Parietal lobe (tissue), 1 donor: ENCODE results near the gene TMEM150B. TPM values are rescaled to one million over a fixed set of nuclear protein-coding genes. Genes with fewer than 3 reads are reported as not detected.

Experiments
- total RNA-seq: library from RNA; depleted of rRNA; stranded (reverse); fragments of >200 nt; gene quantifications from one replicate; pipeline ENCODE4 v1.2.3, GENCODE V29; 2014

Gene TMEM150B, protein sequence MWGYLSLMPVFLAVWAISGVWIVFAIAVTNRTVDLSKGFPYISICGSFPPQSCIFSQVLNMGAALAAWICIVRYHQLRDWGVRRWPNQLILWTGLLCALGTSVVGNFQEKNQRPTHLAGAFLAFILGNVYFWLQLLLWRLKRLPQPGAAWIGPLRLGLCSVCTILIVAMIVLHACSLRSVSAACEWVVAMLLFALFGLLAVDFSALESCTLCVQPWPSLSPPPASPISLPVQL
- total RNA-seq, result not detected

DNA sequence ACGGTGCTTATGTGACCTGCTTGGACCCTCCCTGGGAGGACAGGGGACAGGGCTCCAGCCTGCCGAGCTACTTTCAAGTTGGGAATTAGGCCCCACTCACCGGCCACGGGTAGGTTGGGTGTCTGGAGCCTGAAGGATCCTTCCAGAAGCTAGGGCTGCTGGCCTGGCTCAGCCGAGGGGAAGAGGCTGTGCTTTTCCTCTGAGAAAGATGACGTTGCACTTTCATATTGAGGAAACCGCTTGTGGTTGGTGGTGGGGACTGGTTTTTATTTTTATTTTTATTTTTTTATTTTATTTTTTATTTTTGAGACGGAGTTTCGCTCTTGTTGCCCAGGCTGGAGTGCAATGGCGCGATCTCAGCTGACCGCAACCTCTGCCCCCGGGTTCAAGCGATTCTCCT lies at the start of gene TMEM150B:
Gene TMEM150B, minus strand, starts transcription at position 170 of the 400 bp plus-strand sequence. CDS start 4,305 bp downstream, outside the sequence.

DNA sequence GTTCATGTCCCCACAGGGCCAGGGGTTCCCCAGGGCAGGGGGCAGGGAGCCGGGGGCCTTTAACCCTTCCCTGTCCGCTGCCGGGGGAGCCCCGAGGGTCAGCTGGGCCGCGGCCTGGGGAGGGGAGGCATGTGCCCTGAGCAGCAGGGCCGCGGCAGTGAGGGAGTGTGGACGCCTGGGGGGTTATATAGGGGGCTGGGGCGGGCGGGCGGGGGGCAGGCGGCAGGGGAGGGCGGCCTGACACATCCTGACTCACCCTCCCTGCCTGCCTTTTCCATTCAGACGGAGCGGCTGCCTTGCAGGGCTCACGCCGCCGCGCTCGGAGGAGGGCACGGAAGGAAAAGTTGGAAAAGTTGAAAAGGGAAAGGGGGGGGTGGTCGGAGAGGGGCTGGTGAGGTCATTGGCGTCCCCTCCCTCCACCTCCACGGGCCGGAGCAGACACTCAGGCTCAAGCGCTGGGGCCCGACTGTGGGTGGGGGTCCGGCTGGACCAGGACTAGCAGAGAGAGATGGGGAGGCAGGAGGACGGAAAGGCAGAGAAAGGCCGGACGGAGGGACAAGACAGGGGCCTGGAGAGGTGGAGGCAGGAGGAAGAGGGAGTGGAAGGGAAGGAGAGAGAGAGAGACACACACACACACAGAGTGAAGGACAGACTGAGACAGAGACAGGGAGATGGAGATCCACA lies 45.3 kb upstream of the TMEM150B start, which contains the start of gene IL11:
Gene IL11, minus strand, starts transcription at position 159 of the 684 bp plus-strand sequence. Its CDS starts 153 bp downstream, at position 6.

DNA sequence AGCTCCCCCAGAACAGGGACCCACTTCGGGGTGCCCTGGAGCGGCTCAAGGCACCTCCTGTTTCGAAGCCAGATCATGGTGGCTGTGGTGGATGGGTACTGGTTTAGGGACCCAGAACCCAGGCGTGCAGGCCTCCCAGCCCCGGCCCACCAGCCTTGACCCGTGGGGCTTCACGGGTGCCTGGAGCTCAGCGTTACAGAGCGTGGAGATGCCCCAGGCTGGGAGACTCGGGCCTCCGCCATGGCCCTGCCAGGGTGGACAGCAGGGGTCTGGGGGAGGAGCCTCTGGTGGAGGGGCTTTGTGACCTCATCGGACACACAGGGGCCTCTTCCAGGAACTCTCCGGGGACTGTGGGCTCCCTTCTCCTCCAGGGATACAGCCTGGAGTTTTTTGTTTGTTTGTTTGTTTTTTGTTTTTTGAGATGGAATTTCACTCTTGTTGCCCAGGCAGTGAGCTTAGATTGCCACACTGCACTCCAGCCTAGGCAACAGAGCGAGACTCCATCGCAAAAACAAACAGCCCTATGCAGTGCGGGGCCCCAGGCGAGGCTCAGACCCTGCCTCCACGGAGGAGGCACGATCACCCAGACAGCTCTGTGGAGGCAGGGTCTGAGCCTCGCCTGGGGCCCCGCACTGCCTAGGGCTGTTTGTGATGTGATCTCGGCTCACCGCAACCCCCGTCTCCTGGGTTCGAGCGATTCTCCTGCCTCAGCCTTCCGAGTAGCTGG lies 38.0 kb upstream of the TMEM150B start, which contains the start of gene GARIN5B:
Gene GARIN5B, minus strand, starts transcription at position 271 of the 727 bp plus-strand sequence. Its CDS starts 194 bp downstream, at position 77.

DNA sequence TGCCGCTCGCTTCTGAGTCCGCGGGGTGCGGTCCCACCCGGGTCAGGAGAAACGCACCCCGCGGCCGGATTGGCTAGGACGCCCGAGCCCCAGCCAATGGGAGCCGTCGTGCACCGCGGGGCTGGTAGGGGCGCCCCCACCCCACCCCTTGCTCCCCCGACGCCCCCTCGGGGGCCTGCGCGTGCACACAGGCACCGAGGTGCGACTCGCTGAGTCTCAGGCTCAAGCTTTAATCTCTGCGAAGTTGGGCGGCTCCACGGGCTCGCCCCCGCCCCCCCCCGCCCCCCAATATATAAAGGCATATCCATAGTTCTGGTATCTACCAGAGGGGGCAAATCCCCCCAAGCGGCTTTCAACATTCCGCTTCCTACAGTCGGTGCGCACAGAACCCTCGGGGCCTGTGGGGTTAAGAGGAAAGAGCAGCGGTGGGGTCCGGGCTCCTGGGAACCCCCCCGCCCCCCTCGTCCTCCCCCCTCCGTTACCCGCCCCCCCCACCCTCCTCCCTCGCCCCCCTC lies 29.6 kb upstream of the TMEM150B start, which contains the start of gene COX6B2:
Gene COX6B2, minus strand, starts transcription at position 22 of the 515 bp plus-strand sequence. CDS start 198 bp downstream, outside the sequence.

DNA sequence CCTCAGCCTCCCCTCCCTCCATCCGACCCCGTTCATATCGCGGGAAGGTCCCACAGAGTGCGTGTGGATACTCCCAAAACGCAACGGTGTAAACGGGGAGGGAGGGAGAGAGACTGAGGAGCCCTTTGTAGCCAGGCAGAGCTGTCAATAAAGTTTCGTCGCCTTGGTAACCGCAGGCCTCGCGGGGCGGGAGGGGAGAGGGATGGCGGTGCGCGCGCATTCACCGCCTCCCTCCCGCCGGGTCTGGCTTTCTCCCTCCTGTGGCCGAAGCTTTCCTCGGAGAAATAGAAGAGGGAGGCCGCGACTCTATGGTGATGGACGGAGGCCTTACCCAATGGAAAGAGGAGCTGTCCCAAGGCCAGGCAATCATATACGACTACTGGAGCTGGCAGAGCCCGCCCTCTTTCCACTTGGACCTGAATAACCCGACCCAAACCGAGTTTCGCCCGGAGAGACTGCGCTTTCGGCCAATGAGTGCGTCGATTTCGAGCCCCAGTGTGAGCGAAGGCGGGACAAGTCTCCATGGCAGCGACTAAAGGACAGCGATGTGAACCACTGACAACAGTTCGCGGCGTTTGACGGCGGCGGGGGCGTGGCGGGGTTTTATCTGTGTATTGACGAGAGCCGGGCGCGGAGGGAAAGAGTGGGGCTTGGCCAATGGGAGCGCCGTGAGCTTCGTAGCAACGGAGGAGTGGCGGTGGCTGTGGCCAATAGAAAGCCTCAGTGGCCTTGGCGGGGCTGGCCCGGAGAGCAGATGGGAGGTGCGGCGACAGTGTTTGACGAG lies 14.2 kb upstream of the TMEM150B start, which contains the start of gene KMT5C:
Gene KMT5C, plus strand, starts transcription at position 772 of the 784 bp plus-strand sequence. CDS start 2,061 bp downstream, outside the sequence.

DNA sequence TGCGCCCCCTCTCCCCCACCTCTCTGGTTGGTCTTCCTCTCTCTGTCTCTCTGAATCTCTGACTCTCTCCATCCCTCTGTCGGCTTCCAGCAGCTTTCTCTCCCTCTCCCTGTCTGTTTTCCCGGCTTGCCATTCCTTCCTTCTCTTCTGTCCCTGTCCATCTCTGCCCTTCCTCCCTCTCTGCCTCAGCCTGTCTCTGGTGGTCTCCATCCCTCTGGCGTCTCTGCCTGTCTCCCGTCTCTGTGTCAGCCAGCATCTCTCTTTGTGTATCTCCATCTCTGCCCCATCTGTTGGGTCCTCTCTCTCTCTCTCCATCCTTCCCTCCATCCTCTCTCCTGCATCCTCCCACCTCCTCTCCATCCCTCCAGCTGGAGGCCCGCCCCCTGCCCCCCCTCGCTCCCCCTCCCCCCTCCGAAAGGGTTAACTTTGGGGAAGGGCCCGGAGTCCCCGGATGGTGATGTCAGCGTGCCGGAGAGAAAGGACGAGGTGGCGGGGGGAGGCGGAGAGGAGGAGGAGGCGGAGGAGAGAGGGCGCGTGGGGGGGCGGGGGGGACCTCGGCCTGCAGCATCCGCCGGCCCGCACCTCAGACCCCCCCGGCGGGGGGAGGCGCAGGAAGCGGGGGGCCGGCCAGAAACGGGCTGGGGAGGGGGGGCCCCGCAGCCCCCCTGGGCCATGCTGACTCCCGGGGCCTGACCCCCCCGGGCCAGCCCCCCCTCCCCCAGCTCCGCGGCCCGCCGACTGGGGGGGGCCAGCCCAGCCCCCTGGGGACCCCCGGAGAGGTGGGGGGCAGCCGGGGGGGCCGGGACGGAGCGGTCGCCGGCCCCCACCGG lies 41.4 kb downstream of the TMEM150B start, which contains the start of gene BRSK1:
Gene BRSK1, plus strand, starts transcription at position 450 of the 830 bp plus-strand sequence. CDS start 446 bp downstream, outside the sequence.

DNA sequence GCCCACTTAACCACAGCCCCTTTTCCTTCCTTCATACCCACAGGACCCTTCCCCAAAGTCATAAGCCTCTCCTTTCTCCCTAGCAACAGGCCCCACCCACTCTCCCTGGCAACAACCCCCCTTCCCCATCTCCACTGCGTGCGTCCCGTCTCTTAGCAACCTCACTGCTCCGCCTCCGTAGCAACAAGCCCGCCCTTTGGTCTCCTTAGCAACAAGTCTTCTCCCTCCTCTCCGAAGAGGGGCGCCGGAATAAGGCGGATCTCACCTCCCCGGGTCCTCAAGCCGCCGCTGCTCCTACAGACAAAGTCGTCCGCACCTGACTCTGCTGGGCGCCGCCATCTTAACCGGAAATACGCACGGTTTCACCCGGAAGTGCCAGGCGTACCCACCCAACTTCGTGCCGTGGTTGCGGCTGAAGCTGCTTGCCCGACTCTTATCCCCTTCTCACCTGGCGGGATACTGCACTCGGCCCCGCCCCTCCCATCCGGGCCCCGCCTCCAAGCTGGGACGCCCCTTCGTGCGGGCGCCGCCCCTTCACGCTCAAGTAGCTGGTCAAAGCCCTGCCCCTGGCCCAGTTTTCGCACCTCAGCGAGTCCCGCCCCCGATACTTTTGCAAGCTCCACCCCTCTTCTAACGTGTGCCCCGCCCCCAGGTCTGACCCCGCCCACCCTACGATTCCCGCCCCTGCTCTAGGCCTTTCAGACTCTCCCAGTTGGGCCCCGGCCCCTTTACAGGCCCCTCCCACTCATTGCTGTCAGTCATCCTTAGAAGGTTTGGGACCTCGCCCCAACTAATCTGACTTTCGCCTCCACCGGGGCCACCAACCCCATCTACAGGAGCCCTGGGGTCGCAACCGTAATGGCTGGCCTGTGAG lies 45.1 kb downstream of the TMEM150B start, which contains the start of gene HSPBP1:
Gene HSPBP1, minus strand, starts transcription at position 341 of the 874 bp plus-strand sequence. CDS start 502 bp downstream, outside the sequence.

Other genes with a start within 250 kb of the TMEM150B start
- 3.1 TPM for gene EPS8L1, start 249.5 kb downstream of the TMEM150B start, total RNA-seq
- 32.6 TPM for gene PPP1R12C, start 207.7 kb downstream of the TMEM150B start, total RNA-seq
- 0.94 TPM for gene TNNT1, start 176.1 kb downstream of the TMEM150B start, total RNA-seq
- 0.94 TPM for gene TNNI3, start 167.6 kb downstream of the TMEM150B start, total RNA-seq
- gene DNAAF3, start 158.7 kb downstream of the TMEM150B start, total RNA-seq, result 0.94 TPM
- gene SYT5, start 145.1 kb downstream of the TMEM150B start, total RNA-seq, result 47.9 TPM
- not detected for gene PTPRH, start 115.8 kb downstream of the TMEM150B start, total RNA-seq
- 4.4 TPM for gene TMEM86B, start 96.6 kb downstream of the TMEM150B start, total RNA-seq
- gene PPP6R1, start 66.3 kb downstream of the TMEM150B start, total RNA-seq, result 25.0 TPM
- gene HSPBP1, start 45.2 kb downstream of the TMEM150B start, total RNA-seq, result 20.3 TPM
- gene BRSK1, start 41.3 kb downstream of the TMEM150B start, total RNA-seq, result 82.9 TPM
- 15.0 TPM for gene KMT5C, start 14.5 kb upstream of the TMEM150B start, total RNA-seq
- not detected for gene COX6B2, start 29.4 kb upstream of the TMEM150B start, total RNA-seq
- not detected for gene GARIN5B, start 37.9 kb upstream of the TMEM150B start, total RNA-seq
- not detected for gene IL11, start 45.1 kb upstream of the TMEM150B start, total RNA-seq
- gene TMEM190, start 51.5 kb upstream of the TMEM150B start, total RNA-seq, result not detected
- gene TMEM238, start 59.0 kb upstream of the TMEM150B start, total RNA-seq, result not detected
- gene RPL28, start 60.6 kb upstream of the TMEM150B start, total RNA-seq, result 157 TPM
- gene UBE2S, start 82.4 kb upstream of the TMEM150B start, total RNA-seq, result 22.8 TPM
- gene SHISA7, start 118.0 kb upstream of the TMEM150B start, total RNA-seq, result 8.5 TPM
- 13.1 TPM for gene ISOC2, start 136.3 kb upstream of the TMEM150B start, total RNA-seq
- not detected for gene C19orf85, start 139.4 kb upstream of the TMEM150B start, total RNA-seq
- 1.6 TPM for gene ZNF628, start 151.3 kb upstream of the TMEM150B start, total RNA-seq
- 12.5 TPM for gene NAT14, start 159.8 kb upstream of the TMEM150B start, total RNA-seq
- 0.63 TPM for gene SSC5D, start 163.1 kb upstream of the TMEM150B start, total RNA-seq
- gene SBK2, start 211.8 kb upstream of the TMEM150B start, total RNA-seq, result not detected
- not detected for gene SBK3, start 220.2 kb upstream of the TMEM150B start, total RNA-seq